Measurements from ENCODE around the gene CYB5R3. TPM values are rescaled to one million over a fixed set of nuclear protein-coding genes. Genes with fewer than 3 reads are reported as not detected.
"Not testable (repeated sequence)": the region's sequence is repeated elsewhere in the genome, so short reads cannot be mapped to it uniquely, and the experiment has no call there.

The CYB5R3 gene
- total RNA-seq, 1 experiment from 2014 or later = 172 TPM

- H3K4me1 ChIP-seq (ENCODE audit: insufficient read depth, low read length, poor library complexity, severe bottlenecking) = peaks cover 4% of the 10 kb centered on the region
- H3K27me3 ChIP-seq (replicated peaks; ENCODE audit: insufficient read depth, low read depth, low read length, poor library complexity) = no peaks in the 10 kb centered on the region
- no TSS peak for BruUV-seq (replicated peaks)
- DNase-seq (ENCODE audit: low spot score) = no peak
- intact Hi-C loops (cut with micrococcal nuclease; ENCODE audit: unreplicated experiment) = no loop called here
- POLR2A ChIA-PET (ENCODE audit: low non-redundant PET) = no interaction called here
- CTCF ChIA-PET = no interaction called here
- H3K36me3 ChIP-seq (ENCODE audit: insufficient read depth, low read length, poor library complexity, severe bottlenecking) = no peaks in the 10 kb centered on the region
- H3K27ac ChIP-seq (ENCODE audit: low read depth, low read length, poor library complexity, severe bottlenecking) = no peak overlapping the region
- TF ChIP-seq CTCF (conservative IDR thresholded peaks at IDR 0.05; ENCODE audit: low read depth, low read length) (no peak), EZH2 (IDR thresholded peaks at IDR 0.05; ENCODE audit: borderline replicate concordance, low read depth, low read length, poor library complexity, severe bottlenecking) (no peak)
- no peaks in the 10 kb centered on the region for H3K9me3 ChIP-seq (ENCODE audit: low read depth, low read length, poor library complexity, severe bottlenecking)
- H3K4me3 ChIP-seq (ENCODE audit: low read depth, low read length, poor library complexity, severe bottlenecking) = no peak overlapping the region
Measured at GRCh38 chr22:42673898-42674401, 24.8 kb upstream of the CYB5R3 start.

GRCh38 chr22:42673071-42673470 lies 23.9 kb upstream of the CYB5R3 start:
- POLR2A ChIA-PET (ENCODE audit: low non-redundant PET); H3K36me3 ChIP-seq (ENCODE audit: insufficient read depth, low read length, poor library complexity, severe bottlenecking); H3K27me3 ChIP-seq (replicated peaks; ENCODE audit: insufficient read depth, low read depth, low read length, poor library complexity); H3K4me1 ChIP-seq (ENCODE audit: insufficient read depth, low read length, poor library complexity, severe bottlenecking); BruUV-seq (replicated peaks); H3K4me3 ChIP-seq (ENCODE audit: low read depth, low read length, poor library complexity, severe bottlenecking); DNase-seq (ENCODE audit: low spot score); H3K27ac ChIP-seq (ENCODE audit: low read depth, low read length, poor library complexity, severe bottlenecking); intact Hi-C loops (cut with micrococcal nuclease; ENCODE audit: unreplicated experiment); H3K9me3 ChIP-seq (ENCODE audit: low read depth, low read length, poor library complexity, severe bottlenecking); CTCF ChIA-PET: not testable (repeated sequence)

GRCh38 chr22:42670921-42671709 lies 21.9 kb upstream of the CYB5R3 start:
- no peaks in the 10 kb centered on the region for H3K9me3 ChIP-seq (ENCODE audit: low read depth, low read length, poor library complexity, severe bottlenecking)
- intact Hi-C loops (cut with micrococcal nuclease; ENCODE audit: unreplicated experiment) = no loop called here
- POLR2A ChIA-PET (ENCODE audit: low non-redundant PET) = no interaction called here
- H3K27me3 ChIP-seq (replicated peaks; ENCODE audit: insufficient read depth, low read depth, low read length, poor library complexity) = no peaks in the 10 kb centered on the region
- H3K36me3 ChIP-seq (ENCODE audit: insufficient read depth, low read length, poor library complexity, severe bottlenecking) = no peaks in the 10 kb centered on the region
- CTCF ChIA-PET = no interaction called here
- no peak overlapping the region for H3K27ac ChIP-seq (ENCODE audit: low read depth, low read length, poor library complexity, severe bottlenecking)
- no peaks in the 10 kb centered on the region for H3K4me1 ChIP-seq (ENCODE audit: insufficient read depth, low read length, poor library complexity, severe bottlenecking)
- no peak for DNase-seq (ENCODE audit: low spot score)
- BruUV-seq (replicated peaks) = no TSS peak
- TF ChIP-seq CTCF (conservative IDR thresholded peaks at IDR 0.05; ENCODE audit: low read depth, low read length) (no peak), EZH2 (IDR thresholded peaks at IDR 0.05; ENCODE audit: borderline replicate concordance, low read depth, low read length, poor library complexity, severe bottlenecking) (no peak)
- H3K4me3 ChIP-seq (ENCODE audit: low read depth, low read length, poor library complexity, severe bottlenecking) = no peak overlapping the region

GRCh38 chr22:42670046-42670445 lies 20.9 kb upstream of the CYB5R3 start:
- no TSS peak for BruUV-seq (replicated peaks)
- DNase-seq (ENCODE audit: low spot score) = no peak
- H3K27me3 ChIP-seq (replicated peaks; ENCODE audit: insufficient read depth, low read depth, low read length, poor library complexity) = no peaks in the 10 kb centered on the region
- H3K4me1 ChIP-seq (ENCODE audit: insufficient read depth, low read length, poor library complexity, severe bottlenecking) = no peaks in the 10 kb centered on the region
- no peaks in the 10 kb centered on the region for H3K36me3 ChIP-seq (ENCODE audit: insufficient read depth, low read length, poor library complexity, severe bottlenecking)
- POLR2A ChIA-PET (ENCODE audit: low non-redundant PET) = no interaction called here
- intact Hi-C loops (cut with micrococcal nuclease; ENCODE audit: unreplicated experiment) = no loop called here
- no peak overlapping the region for H3K4me3 ChIP-seq (ENCODE audit: low read depth, low read length, poor library complexity, severe bottlenecking)
- CTCF ChIA-PET = no interaction called here
- no peak overlapping the region for H3K27ac ChIP-seq (ENCODE audit: low read depth, low read length, poor library complexity, severe bottlenecking)
- TF ChIP-seq CTCF (conservative IDR thresholded peaks at IDR 0.05; ENCODE audit: low read depth, low read length) (no peak), EZH2 (IDR thresholded peaks at IDR 0.05; ENCODE audit: borderline replicate concordance, low read depth, low read length, poor library complexity, severe bottlenecking) (no peak)
- no peaks in the 10 kb centered on the region for H3K9me3 ChIP-seq (ENCODE audit: low read depth, low read length, poor library complexity, severe bottlenecking)

- intact Hi-C loops (cut with micrococcal nuclease; ENCODE audit: unreplicated experiment) = not testable (repeated sequence)
Measured at GRCh38 chr22:42666393-42666792, 17.2 kb upstream of the CYB5R3 start.

More at GRCh38 chr22:42666393-42666792, 17.2 kb upstream of the CYB5R3 start:
- H3K27ac ChIP-seq (ENCODE audit: low read depth, low read length, poor library complexity, severe bottlenecking); H3K27me3 ChIP-seq (replicated peaks; ENCODE audit: insufficient read depth, low read depth, low read length, poor library complexity); H3K36me3 ChIP-seq (ENCODE audit: insufficient read depth, low read length, poor library complexity, severe bottlenecking); H3K4me1 ChIP-seq (ENCODE audit: insufficient read depth, low read length, poor library complexity, severe bottlenecking); H3K9me3 ChIP-seq (ENCODE audit: low read depth, low read length, poor library complexity, severe bottlenecking); BruUV-seq (replicated peaks); H3K4me3 ChIP-seq (ENCODE audit: low read depth, low read length, poor library complexity, severe bottlenecking); CTCF ChIA-PET; DNase-seq (ENCODE audit: low spot score): not testable (repeated sequence)
- POLR2A ChIA-PET (ENCODE audit: low non-redundant PET) = interaction anchor here (0.7 kb wide), 1 partner anchor 17 kb away, joined by 3 read pairs; no protein-coding TSS in a partner anchor
